Epithelial cell of proximal tubule (primary cell): Measurements from ENCODE around the gene SDK1. TPM values are rescaled to one million over a fixed set of nuclear protein-coding genes. Genes with fewer than 3 reads are reported as not detected.

Source experiments
- DNase-seq: peaks from one replicate; pipeline ENCODE4 v3.0.0-alpha.2; 2011; ENCODE audit warnings: low read depth
- H3K4me3 ChIP-seq: 2 replicates; pipeline ENCODE4 v1.5.1; 2011; ENCODE audit warnings: low read depth, mild to moderate bottlenecking, low read length
- CTCF ChIP-seq: conservative IDR thresholded peaks from 2 replicates; pipeline ENCODE4 v1.5.1; 2012; ENCODE audit warnings: low read depth, mild to moderate bottlenecking, low read length
- total RNA-seq: library from RNA; depleted of rRNA; stranded (reverse); fragments of >200 nt; gene quantifications from 2 replicates; pipeline ENCODE4 v1.2.3, GENCODE V29; 2015

SDK1 gene
- total RNA-seq, 1 donor from 2014 or later: 0.75 TPM

GRCh38 chr7:3757059-3757458, 456.0 kb downstream of the SDK1 start:
- no peak for TF ChIP-seq CTCF
- no peak for DNase-seq
- H3K4me3 ChIP-seq: no peak overlapping the region

GRCh38 chr7:3760651-3761050, 459.6 kb downstream of the SDK1 start:
- no peak for TF ChIP-seq CTCF
- H3K4me3 ChIP-seq: no peak overlapping the region

DNA sequence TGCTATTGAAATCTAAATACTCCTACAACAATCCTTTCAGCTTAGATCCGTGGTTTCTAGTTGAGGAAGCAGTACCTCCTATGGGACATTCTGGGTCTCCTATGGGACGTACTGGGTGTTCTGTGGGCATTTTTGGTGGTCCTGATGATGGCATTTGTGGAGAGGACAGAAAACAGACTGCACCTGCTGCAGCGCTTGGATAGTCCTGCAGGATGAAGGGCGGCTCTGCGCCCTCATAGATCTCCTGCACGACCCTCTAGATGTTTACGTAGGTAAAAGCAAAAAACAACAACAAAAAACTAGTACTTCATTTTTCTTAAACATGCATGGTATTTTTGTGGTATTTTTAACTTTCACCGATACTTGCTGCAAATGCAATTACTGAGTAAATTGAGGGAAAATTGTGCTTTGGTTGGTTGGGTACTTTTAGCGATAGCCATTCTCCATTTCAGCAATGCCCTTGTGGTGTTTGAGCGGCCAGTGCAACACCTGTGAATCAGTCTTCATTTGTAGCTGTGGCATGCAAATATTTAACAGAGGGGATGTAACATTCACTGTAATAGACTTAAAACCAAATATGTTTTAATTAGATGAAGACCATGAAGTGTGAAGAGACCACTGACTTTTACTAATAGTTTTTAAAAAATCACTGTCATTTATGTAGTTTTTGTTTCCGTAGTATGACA, 461.2 kb downstream of the SDK1 start:
- no peak for DNase-seq
- no peak overlapping the region for H3K4me3 ChIP-seq
- no peak for TF ChIP-seq CTCF

More at GRCh38 chr7:3760651-3761050, 459.6 kb downstream of the SDK1 start:
- no peak for DNase-seq

DNA sequence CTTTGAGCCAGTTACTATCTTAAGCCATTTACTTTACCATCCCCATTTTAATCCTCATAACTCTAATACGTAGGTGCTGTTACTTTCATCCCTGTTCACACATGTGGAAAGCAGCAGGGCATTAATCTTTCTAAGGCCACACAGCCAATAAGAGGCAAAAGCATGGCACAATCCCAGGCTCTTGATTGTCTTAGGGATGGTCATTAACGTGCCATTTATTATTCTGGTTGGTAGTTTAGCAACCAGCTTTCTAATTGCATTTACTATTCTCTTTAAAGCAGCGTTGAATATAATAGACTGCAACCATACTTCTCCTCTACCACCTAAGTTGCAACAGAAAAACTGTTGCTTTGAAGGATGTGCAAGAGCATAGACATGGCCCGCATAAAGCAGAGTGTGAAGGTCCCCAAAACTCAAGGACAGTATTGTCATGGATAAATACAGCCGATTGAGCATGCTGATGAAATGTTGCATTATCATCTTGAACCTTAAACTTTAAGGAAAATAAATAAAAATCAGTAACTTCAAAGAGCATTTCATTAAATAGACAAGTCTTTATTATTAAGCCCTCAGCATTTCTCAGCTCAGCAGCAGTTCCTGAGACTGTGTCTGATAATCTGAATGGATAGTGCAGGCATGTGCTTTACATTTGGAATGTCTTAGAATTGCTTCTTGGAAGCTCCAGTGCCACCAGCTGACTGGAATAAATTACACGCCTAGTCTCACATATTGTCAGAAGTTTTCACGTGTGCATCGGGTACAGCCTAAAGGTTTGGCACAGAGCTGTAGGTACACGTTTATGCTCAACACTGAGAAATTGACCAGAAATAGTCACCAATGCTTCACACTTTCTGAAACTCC, 467.1 kb downstream of the SDK1 start:
- TF ChIP-seq CTCF: no peak
- DNase-seq: no peak
- H3K4me3 ChIP-seq: no peak overlapping the region

- no peak overlapping the region for H3K4me3 ChIP-seq
- TF ChIP-seq CTCF: no peak
- no peak for DNase-seq
These were observed 470.9 kb downstream of the SDK1 start for GRCh38 chr7:3771906-3772305.

DNA sequence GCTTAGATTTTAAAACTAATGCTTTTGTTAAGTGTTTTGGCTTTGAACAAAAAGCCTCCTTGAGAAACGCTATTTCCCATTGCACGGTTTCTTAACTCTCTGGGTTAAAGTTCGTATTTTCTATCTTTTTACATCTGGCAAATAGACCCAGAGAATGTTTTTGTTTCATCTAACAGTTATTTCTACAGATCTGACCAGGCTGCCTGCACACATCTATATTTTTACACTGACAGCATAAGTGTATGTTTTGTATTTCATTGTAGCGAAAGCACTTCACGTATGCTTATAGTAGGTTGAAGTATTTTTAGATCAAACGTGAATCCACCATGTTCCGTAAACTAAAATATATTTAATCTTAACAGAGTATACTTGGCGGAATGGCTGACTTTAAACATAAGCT, 477.3 kb downstream of the SDK1 start:
- TF ChIP-seq CTCF: no peak
- DNase-seq: no peak
- no peak overlapping the region for H3K4me3 ChIP-seq
